Measurements from ENCODE around the gene FOXP1. TPM values are rescaled to one million over a fixed set of nuclear protein-coding genes. Genes with fewer than 3 reads are reported as not detected.

The FOXP1 gene
- total RNA-seq, 1 experiment from 2014 or later = 334 TPM

- no peaks in the 10 kb centered on the region for H3K4me1 ChIP-seq (ENCODE audit: low read length)
- H3K27ac ChIP-seq (ENCODE audit: low read length) = no peak overlapping the region
- H3K9ac ChIP-seq (ENCODE audit: low read length) = no peak overlapping the region
- H3K27me3 ChIP-seq (ENCODE audit: low read length) = no peaks in the 10 kb centered on the region
- H2AFZ ChIP-seq (ENCODE audit: low read length) = no peak overlapping the region
- H3K79me2 ChIP-seq (ENCODE audit: low read length) = peaks cover 55% of the 10 kb centered on the region
- no peak for DNase-seq
- H4K20me1 ChIP-seq (ENCODE audit: insufficient read depth, low read depth, low read length) = 0 out of 2 replicates have a peak, but pooled peaks cover 5% of the 10 kb centered on the region
- H3K36me3 ChIP-seq (ENCODE audit: insufficient read depth, low read length) = peaks cover 41% of the 10 kb centered on the region
- H3K9me2 ChIP-seq (replicated peaks; ENCODE audit: insufficient read depth, low read length) = no peaks in the 10 kb centered on the region
- no peaks in the 10 kb centered on the region for H3K9me3 ChIP-seq (ENCODE audit: low read length)
- H3K4me2 ChIP-seq (ENCODE audit: low read depth, low read length, poor library complexity, severe bottlenecking) = no peak overlapping the region
- no peak overlapping the region for H3K4me3 ChIP-seq (ENCODE audit: low read length)
These were observed 592.8 kb downstream of the FOXP1 start for GRCh38 chr3:70990723-70991122.

- Histone ChIP-seq H3K9me3 (ENCODE audit: low read length) (no peaks in the 10 kb centered on the region), H3K4me1 (ENCODE audit: low read length) (no peaks in the 10 kb centered on the region), H3K27me3 (ENCODE audit: low read length) (no peaks in the 10 kb centered on the region), H4K20me1 (ENCODE audit: insufficient read depth, low read depth, low read length) (0 out of 2 replicates have a peak, but pooled peaks cover 5% of the 10 kb centered on the region), H3K36me3 (ENCODE audit: insufficient read depth, low read length) (peaks cover 41% of the 10 kb centered on the region), H2AFZ (ENCODE audit: low read length) (no peak overlapping the region), H3K4me3 (ENCODE audit: low read length) (no peak overlapping the region), H3K4me2 (ENCODE audit: low read depth, low read length, poor library complexity, severe bottlenecking) (no peak overlapping the region), H3K9me2 (replicated peaks; ENCODE audit: insufficient read depth, low read length) (no peaks in the 10 kb centered on the region), H3K9ac (ENCODE audit: low read length) (no peak overlapping the region), H3K79me2 (ENCODE audit: low read length) (peaks cover 50% of the 10 kb centered on the region), H3K27ac (ENCODE audit: low read length) (no peak overlapping the region)
- DNase-seq = no peak
These were observed 593.3 kb downstream of the FOXP1 start for GRCh38 chr3:70990185-70990584.

- H3K4me1 ChIP-seq (ENCODE audit: low read length) = no peaks in the 10 kb centered on the region
- no peak overlapping the region for H3K4me2 ChIP-seq (ENCODE audit: low read depth, low read length, poor library complexity, severe bottlenecking)
- no peak overlapping the region for H3K4me3 ChIP-seq (ENCODE audit: low read length)
- H3K9ac ChIP-seq (ENCODE audit: low read length) = no peak overlapping the region
- H3K27me3 ChIP-seq (ENCODE audit: low read length) = no peaks in the 10 kb centered on the region
- peak; percentile 45 for DNase-seq
- H3K9me3 ChIP-seq (ENCODE audit: low read length) = no peaks in the 10 kb centered on the region
- H3K27ac ChIP-seq (ENCODE audit: low read length) = no peak overlapping the region
- H3K79me2 ChIP-seq (ENCODE audit: low read length) = peaks cover 45% of the 10 kb centered on the region
- peaks cover 45% of the 10 kb centered on the region for H3K36me3 ChIP-seq (ENCODE audit: insufficient read depth, low read length)
- H4K20me1 ChIP-seq (ENCODE audit: insufficient read depth, low read depth, low read length) = no peaks in the 10 kb centered on the region
- no peaks in the 10 kb centered on the region for H3K9me2 ChIP-seq (replicated peaks; ENCODE audit: insufficient read depth, low read length)
- no peak overlapping the region for H2AFZ ChIP-seq (ENCODE audit: low read length)
These were observed 594.4 kb downstream of the FOXP1 start for GRCh38 chr3:70989174-70989573.

GRCh38 chr3:70988111-70988510, 595.4 kb downstream of the FOXP1 start:
- Histone ChIP-seq H2AFZ (ENCODE audit: low read length) (no peak overlapping the region), H3K27me3 (ENCODE audit: low read length) (no peaks in the 10 kb centered on the region), H3K4me1 (ENCODE audit: low read length) (no peaks in the 10 kb centered on the region), H3K9me3 (ENCODE audit: low read length) (no peaks in the 10 kb centered on the region), H4K20me1 (ENCODE audit: insufficient read depth, low read depth, low read length) (no peaks in the 10 kb centered on the region), H3K36me3 (ENCODE audit: insufficient read depth, low read length) (peaks cover 56% of the 10 kb centered on the region), H3K27ac (ENCODE audit: low read length) (no peak overlapping the region), H3K79me2 (ENCODE audit: low read length) (peaks cover 47% of the 10 kb centered on the region), H3K4me2 (ENCODE audit: low read depth, low read length, poor library complexity, severe bottlenecking) (no peak overlapping the region), H3K4me3 (ENCODE audit: low read length) (no peak overlapping the region), H3K9ac (ENCODE audit: low read length) (no peak overlapping the region), H3K9me2 (replicated peaks; ENCODE audit: insufficient read depth, low read length) (no peaks in the 10 kb centered on the region)
- no peak for DNase-seq

GRCh38 chr3:70985572-70985971, 598.0 kb downstream of the FOXP1 start:
- Histone ChIP-seq H3K4me2 (ENCODE audit: low read depth, low read length, poor library complexity, severe bottlenecking) (no peak overlapping the region), H3K36me3 (ENCODE audit: insufficient read depth, low read length) (peaks cover 55% of the 10 kb centered on the region), H3K4me1 (ENCODE audit: low read length) (no peaks in the 10 kb centered on the region), H3K4me3 (ENCODE audit: low read length) (no peak overlapping the region), H3K9me3 (ENCODE audit: low read length) (no peaks in the 10 kb centered on the region), H3K9me2 (replicated peaks; ENCODE audit: insufficient read depth, low read length) (no peaks in the 10 kb centered on the region), H3K27ac (ENCODE audit: low read length) (no peak overlapping the region), H3K27me3 (ENCODE audit: low read length) (no peaks in the 10 kb centered on the region), H2AFZ (ENCODE audit: low read length) (no peak overlapping the region), H3K9ac (ENCODE audit: low read length) (no peak overlapping the region), H3K79me2 (ENCODE audit: low read length) (peaks cover 41% of the 10 kb centered on the region), H4K20me1 (ENCODE audit: insufficient read depth, low read depth, low read length) (no peaks in the 10 kb centered on the region)
- no peak for DNase-seq

GRCh38 chr3:70984776-70985482, 598.6 kb downstream of the FOXP1 start:
- no peak overlapping the region for H3K27ac ChIP-seq (ENCODE audit: low read length)

GRCh38 chr3:70982700-70983140, 600.8 kb downstream of the FOXP1 start:
- no peak overlapping the region for H3K27ac ChIP-seq (ENCODE audit: low read length)
- no peaks in the 10 kb centered on the region for H3K9me3 ChIP-seq (ENCODE audit: low read length)
- H3K27me3 ChIP-seq (ENCODE audit: low read length) = no peaks in the 10 kb centered on the region
- no peaks in the 10 kb centered on the region for H4K20me1 ChIP-seq (ENCODE audit: insufficient read depth, low read depth, low read length)
- no peak overlapping the region for H3K9ac ChIP-seq (ENCODE audit: low read length)
- no peak overlapping the region for H3K4me3 ChIP-seq (ENCODE audit: low read length)
- peaks cover 23% of the 10 kb centered on the region; the same call in 1 of the 2 replicates for H3K79me2 ChIP-seq (ENCODE audit: low read length)
- no peak overlapping the region for H2AFZ ChIP-seq (ENCODE audit: low read length)
- peaks cover 52% of the 10 kb centered on the region for H3K36me3 ChIP-seq (ENCODE audit: insufficient read depth, low read length)
- H3K9me2 ChIP-seq (replicated peaks; ENCODE audit: insufficient read depth, low read length) = no peaks in the 10 kb centered on the region
- no peak overlapping the region for H3K4me2 ChIP-seq (ENCODE audit: low read depth, low read length, poor library complexity, severe bottlenecking)
- no peaks in the 10 kb centered on the region for H3K4me1 ChIP-seq (ENCODE audit: low read length)
- no peak for DNase-seq

More at GRCh38 chr3:70984776-70985482, 598.6 kb downstream of the FOXP1 start:
- DNase-seq = no peak
- Histone ChIP-seq H3K4me2 (ENCODE audit: low read depth, low read length, poor library complexity, severe bottlenecking) (no peak overlapping the region), H3K9me2 (replicated peaks; ENCODE audit: insufficient read depth, low read length) (no peaks in the 10 kb centered on the region), H3K9me3 (ENCODE audit: low read length) (no peaks in the 10 kb centered on the region), H3K27me3 (ENCODE audit: low read length) (no peaks in the 10 kb centered on the region), H3K36me3 (ENCODE audit: insufficient read depth, low read length) (peaks cover 55% of the 10 kb centered on the region), H3K4me1 (ENCODE audit: low read length) (no peaks in the 10 kb centered on the region), H2AFZ (ENCODE audit: low read length) (no peak overlapping the region), H4K20me1 (ENCODE audit: insufficient read depth, low read depth, low read length) (no peaks in the 10 kb centered on the region), H3K9ac (ENCODE audit: low read length) (no peak overlapping the region), H3K79me2 (ENCODE audit: low read length) (peaks cover 36% of the 10 kb centered on the region), H3K4me3 (ENCODE audit: low read length) (no peak overlapping the region)

GRCh38 chr3:70982284-70982683, 601.2 kb downstream of the FOXP1 start:
- Histone ChIP-seq H3K36me3 (ENCODE audit: insufficient read depth, low read length) (peaks cover 52% of the 10 kb centered on the region), H3K9me2 (replicated peaks; ENCODE audit: insufficient read depth, low read length) (no peaks in the 10 kb centered on the region), H3K4me3 (ENCODE audit: low read length) (no peak overlapping the region), H2AFZ (ENCODE audit: low read length) (no peak overlapping the region), H3K4me2 (ENCODE audit: low read depth, low read length, poor library complexity, severe bottlenecking) (no peak overlapping the region), H3K79me2 (ENCODE audit: low read length) (peaks cover 23% of the 10 kb centered on the region; the same call in 1 of the 2 replicates), H3K27me3 (ENCODE audit: low read length) (no peaks in the 10 kb centered on the region), H4K20me1 (ENCODE audit: insufficient read depth, low read depth, low read length) (no peaks in the 10 kb centered on the region), H3K9ac (ENCODE audit: low read length) (no peak overlapping the region), H3K27ac (ENCODE audit: low read length) (no peak overlapping the region), H3K4me1 (ENCODE audit: low read length) (no peaks in the 10 kb centered on the region), H3K9me3 (ENCODE audit: low read length) (no peaks in the 10 kb centered on the region)
- DNase-seq = no peak
